Cardiac fibroblast (primary cell): ENCODE data around the gene LTBP2.

Experiments used
- DNase-seq, 2 donors: peaks; one replicate each; pipeline versions ENCODE4 v3.0.0 to v3.0.0-alpha.2; 2010; ENCODE audit warnings: low read depth in 2 of 2
- H3K4me3 ChIP-seq, 2 donors: replicated peaks in 1 of 2; 1 replicate in 1 of 2; 2 replicates in 1 of 2; pipeline ENCODE4 v1.5.1; 2011; ENCODE audit warnings: low read depth in 2 of 2, low read length in 2 of 2, mild to moderate bottlenecking in 2 of 2, moderate library complexity in 1 of 2
- TF ChIP-seq, protein P1 (sequence below): IDR thresholded peaks from one replicate; pipeline ENCODE4 v1.5.1; 2011; ENCODE audit warnings: low read depth, mild to moderate bottlenecking, low read length, inconsistent platforms

Gene LTBP2

DNA sequence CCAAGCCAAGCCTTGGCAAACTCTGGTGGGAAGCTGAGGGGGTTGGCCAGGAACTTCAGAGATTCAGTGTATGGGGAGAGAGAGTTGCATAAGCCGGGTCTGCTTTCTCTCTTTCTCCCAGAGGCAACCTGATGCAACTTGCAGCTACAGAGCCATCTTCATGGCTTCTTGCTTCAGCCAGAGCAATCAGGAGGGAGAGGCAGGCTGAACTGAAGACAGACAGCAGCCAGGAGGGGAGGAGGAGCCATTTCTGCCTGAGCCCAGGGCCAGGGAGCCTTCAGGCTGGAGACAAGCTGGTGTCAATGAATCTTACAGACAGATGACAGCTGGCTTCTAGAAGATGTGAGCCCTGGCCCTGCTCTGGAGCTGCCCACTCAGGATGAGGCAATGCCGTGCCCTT is 137.7 kb downstream of the LTBP2 start:
- peak in 1 of 2 donors; percentile 17 for DNase-seq
- H3K4me3 ChIP-seq, result no peak overlapping the region
- TF ChIP-seq, protein P1, sequence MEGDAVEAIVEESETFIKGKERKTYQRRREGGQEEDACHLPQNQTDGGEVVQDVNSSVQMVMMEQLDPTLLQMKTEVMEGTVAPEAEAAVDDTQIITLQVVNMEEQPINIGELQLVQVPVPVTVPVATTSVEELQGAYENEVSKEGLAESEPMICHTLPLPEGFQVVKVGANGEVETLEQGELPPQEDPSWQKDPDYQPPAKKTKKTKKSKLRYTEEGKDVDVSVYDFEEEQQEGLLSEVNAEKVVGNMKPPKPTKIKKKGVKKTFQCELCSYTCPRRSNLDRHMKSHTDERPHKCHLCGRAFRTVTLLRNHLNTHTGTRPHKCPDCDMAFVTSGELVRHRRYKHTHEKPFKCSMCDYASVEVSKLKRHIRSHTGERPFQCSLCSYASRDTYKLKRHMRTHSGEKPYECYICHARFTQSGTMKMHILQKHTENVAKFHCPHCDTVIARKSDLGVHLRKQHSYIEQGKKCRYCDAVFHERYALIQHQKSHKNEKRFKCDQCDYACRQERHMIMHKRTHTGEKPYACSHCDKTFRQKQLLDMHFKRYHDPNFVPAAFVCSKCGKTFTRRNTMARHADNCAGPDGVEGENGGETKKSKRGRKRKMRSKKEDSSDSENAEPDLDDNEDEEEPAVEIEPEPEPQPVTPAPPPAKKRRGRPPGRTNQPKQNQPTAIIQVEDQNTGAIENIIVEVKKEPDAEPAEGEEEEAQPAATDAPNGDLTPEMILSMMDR, result no peak

DNA sequence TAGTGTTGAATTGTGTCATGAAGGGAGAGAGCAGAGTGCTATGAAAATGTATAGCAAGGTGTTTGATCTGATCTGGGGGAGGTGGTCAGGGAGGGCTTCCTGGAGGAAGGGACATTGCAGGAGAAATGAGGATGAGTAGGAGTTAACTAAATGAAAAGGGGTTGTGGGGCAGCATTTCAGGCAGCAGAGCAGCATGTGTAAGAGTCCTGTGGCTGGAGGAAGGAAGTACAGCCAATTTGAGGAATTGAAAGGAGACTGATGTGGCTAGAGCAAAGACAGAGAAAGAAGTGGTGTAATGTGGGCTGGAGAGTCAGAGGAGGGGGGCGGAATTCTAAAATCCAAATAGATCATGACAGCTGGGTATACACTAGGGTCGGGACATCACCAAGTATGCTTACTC is 139.4 kb downstream of the LTBP2 start:
- no peak overlapping the region for H3K4me3 ChIP-seq
- DNase-seq, result no peak
- TF ChIP-seq, protein P1, result no peak

DNA sequence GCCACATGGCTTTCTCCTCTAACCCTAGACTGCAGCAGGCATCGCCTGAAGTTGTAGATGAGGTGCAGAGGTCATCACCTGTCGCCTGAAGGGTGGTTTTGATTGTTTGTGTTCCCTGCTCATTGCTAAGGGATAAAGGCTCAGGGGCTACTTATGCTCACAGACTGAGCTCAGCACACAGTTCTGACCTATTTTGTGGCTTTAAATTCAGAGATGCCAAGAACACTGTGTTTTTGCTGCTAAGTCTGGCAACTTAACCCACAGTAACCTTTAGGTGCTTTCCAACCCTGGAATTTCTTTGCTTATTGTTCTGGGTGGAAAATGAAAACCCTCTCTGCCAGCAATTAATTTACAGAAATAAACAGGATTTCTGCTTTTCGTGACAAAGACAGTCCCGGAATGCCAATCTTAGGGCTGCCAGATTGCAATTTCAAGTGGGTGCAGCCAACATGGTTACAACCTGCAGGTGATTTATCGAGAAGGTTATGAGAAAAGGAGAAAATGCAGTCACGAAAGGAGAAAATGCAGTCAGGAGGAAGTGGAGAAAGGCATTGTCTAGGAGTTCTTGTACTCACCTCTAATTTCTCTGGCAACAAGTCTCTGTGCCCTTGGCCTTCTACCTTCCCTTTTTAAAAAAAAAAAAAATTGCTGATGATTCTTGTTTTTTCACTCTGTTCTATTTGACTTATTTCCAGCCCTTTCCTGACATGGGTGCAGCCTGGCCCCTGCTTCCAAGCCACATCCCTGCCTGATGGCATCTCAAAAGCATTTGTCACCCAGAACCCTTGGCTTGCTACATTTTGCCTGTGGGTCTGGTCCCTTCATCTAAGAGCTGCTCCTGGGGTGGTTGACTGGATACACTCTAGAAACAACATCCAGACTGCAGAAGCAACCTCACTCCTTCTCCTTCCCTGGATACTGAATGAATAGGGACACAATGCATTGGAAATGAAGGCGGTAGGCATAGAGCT is 142.2 kb downstream of the LTBP2 start:
- no peak overlapping the region for H3K4me3 ChIP-seq
- DNase-seq, result no peak
- TF ChIP-seq, protein P1, result no peak

DNA sequence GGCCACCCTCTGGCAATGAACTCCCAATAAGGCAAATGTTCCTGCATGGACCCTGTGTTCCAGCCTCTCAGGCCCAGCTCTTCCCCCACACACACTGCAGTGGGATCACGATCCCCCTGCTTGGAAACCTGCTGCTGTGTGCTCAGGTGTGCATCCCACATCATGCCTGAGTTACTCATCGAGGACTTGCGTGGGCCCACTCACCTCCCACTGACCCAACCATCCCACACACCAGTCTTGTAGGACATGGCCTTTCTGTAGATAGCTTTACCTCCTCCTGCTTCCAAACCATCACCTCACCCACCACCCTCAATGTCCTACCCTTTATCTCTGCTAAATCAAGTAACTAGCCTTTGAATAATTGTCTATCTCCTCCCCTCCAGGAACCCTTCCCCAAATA is 143.5 kb downstream of the LTBP2 start:
- no peak for DNase-seq
- H3K4me3 ChIP-seq, result no peak overlapping the region
- TF ChIP-seq, protein P1, result no peak

DNA sequence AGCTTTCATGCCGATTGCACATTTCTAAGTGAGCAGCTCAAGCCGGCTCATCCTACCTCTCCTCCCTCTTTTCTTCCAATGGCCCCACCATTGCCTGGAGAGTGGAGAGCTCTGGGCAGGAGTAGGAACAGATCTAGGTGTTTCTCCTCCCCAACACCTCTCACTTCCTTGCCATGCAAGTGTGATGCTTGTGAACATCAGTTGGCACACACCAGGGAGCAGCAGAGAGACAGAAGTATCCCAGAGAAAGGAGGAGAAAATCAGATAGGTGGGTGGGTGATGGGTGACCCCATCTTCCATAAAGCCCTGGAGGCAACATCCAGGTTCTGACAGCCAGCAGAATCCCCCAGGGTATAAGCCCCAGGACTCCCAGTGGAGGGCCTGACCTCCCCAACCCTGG is 146.7 kb downstream of the LTBP2 start:
- DNase-seq, result no peak
- H3K4me3 ChIP-seq, result no peak overlapping the region
- TF ChIP-seq, protein P1, result no peak

DNA sequence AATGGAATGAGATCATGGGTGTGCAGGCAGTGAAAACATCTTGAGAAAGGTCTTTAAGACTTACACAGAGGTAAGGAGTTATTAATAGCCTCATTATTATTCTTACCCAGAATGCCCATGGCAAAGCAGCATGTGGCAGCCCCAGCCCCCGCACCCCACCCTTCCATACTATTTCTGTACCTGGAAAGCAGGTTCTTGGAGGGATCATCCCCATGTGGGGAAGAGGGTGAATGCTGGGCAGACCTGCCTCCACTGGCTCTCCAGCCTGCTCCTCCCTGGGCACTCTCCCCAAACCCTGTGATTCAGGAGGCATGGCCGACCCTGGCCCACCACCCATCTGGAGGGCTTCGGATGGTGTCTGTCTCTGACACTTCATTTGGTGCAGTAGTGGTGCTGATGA is 147.3 kb downstream of the LTBP2 start:
- DNase-seq, result no peak
- H3K4me3 ChIP-seq, result no peak overlapping the region
- TF ChIP-seq, protein P1, result no peak

DNA sequence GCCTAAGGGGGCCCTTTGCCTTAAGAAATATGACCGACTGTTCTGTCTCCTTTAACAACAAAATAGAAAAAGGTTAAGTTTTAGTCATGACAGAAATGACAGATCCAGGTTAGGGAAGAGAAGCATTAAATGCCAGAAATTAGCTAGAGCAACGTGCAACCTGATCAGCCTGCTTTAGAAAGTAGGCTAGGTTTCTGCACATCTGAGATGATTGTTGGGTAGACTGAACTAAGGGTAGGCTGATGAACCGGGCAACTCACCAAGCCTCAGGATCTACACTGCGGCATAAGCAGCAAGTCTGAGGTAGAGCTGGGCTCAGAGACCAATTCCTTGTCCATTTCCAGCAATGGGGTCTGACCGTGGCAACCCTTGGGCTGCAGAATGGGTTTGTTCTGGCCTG is 148.3 kb downstream of the LTBP2 start:
- DNase-seq, result no peak

More for the DNA sequence above, 148.3 kb downstream of the LTBP2 start:
- TF ChIP-seq, protein P1, result no peak
- H3K4me3 ChIP-seq, result no peak overlapping the region
